Measurements from ENCODE around the gene SMCP.

GRCh38 chr1:152899027-152899426 is 20.9 kb downstream of the SMCP start:
- TF ChIP-seq EZH2 (IDR thresholded peaks at IDR 0.05; ENCODE audit: insufficient read depth, low read length) (no peak), CTCF (IDR thresholded peaks at IDR 0.05; ENCODE audit: insufficient read depth, low read depth, low read length) (no peak)

All from astrocyte (in vitro differentiated cells and primary cell).